ENCODE measurements around the gene DIDO1. TPM values are rescaled to one million over a fixed set of nuclear protein-coding genes. Genes with fewer than 3 reads are reported as not detected.

DIDO1 gene
- total and polyA plus RNA-seq, 2 of the 13 experiments (the other 11 are each of a cell fraction or from before 2014, with no cell fraction given) = 75.0 to 75.1 TPM

DNA sequence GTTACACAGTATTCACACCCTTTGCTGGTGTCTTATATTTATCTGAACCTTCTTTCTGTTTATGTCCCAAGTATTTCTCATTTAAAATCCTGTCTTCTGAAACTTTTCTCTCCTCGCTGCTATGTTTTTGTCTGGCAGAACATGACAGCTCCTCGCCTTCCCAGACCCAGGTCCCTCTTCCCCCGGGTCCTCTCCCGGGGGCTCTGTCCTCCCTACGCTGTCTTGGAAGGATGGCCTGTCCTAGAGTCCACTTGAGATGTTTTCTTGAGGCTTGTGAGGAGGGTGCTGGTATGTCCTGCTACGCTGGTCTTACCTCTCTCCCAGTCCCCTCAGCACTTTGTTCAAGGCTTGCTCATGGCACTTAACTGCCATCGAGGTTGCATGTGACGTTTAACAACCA, 17.9 kb upstream of the DIDO1 start:
- Histone ChIP-seq H4K20me1 (ENCODE audit: insufficient read depth, low read length) (peaks cover 11% of the 10 kb centered on the region), H3K9ac (ENCODE audit: insufficient read depth, low read depth, low read length) (no peak overlapping the region), H3K36me3 (replicated peaks in 1 of 2; ENCODE audit: control insufficient read depth in 1 of 2, insufficient read depth in 2 of 2, low read length in 2 of 2) (peaks cover 43 to 82% of the 10 kb centered on the region in 2 experiments), H3K4me2 (ENCODE audit: low read depth, low read length) (no peak overlapping the region), H3K79me2 (ENCODE audit: insufficient read depth, low read length) (peaks cover 37% of the 10 kb centered on the region), H3K9me3 (ENCODE audit: low read length) (no peaks in the 10 kb centered on the region), H3K27me3 (ENCODE audit: control insufficient read depth in 1 of 2, insufficient read depth in 2 of 2, low read length in 2 of 2) (no peaks in the 10 kb centered on the region), H3K4me3 (replicated peaks in 1 of 3; ENCODE audit: insufficient read depth in 1 of 3, low read depth in 2 of 3, low read length in 3 of 3) (no peak overlapping the region), H2AFZ (ENCODE audit: low read length) (no peak overlapping the region), H3K4me1 (ENCODE audit: insufficient read depth, low read length) (peaks cover 27% of the 10 kb centered on the region), H3K27ac (ENCODE audit: extremely low read length, insufficient read depth, low read length) (no peak overlapping the region)
- WGBS (ENCODE audit: low lambda C conversion rate) = 98% methylated on average over 8 of the region's 8 CpGs
- in situ Hi-C loops (cut with HindIII; ENCODE audit: extremely low pct_ligation_motif_present, low pct_unique_long_range_greater_than_20kb) (no loop called here), intact Hi-C loops (cut with micrococcal nuclease; ENCODE audit: unreplicated experiment) (no loop called here)
- TF ChIP-seq RARA (CRISPR knock-in tag; IDR thresholded peaks at IDR 0.05) (no peak), REST (IDR thresholded peaks at IDR 0.05; ENCODE audit: borderline replicate concordance in 1 of 2, low read depth in 1 of 2, low read length in 2 of 2) (no peak), ZHX2 (IDR thresholded peaks at IDR 0.05; ENCODE audit: low read depth) (no peak), ZHX2 (CRISPR knock-in tag; IDR thresholded peaks at IDR 0.05; ENCODE audit: borderline replicate concordance) (no peak), ZNF296 (CRISPR knock-in tag; conservative IDR thresholded peaks at IDR 0.05) (no peak), ZNF564 (CRISPR knock-in tag; IDR thresholded peaks at IDR 0.05) (no peak)
- DNase-seq (ENCODE audit: low spot score) (no peak), FAIRE-seq (no peak), ATAC-seq (no peak)
- no TSS peak for BruUV-seq (replicated peaks)
- ChIA-PET POLR2A (interaction anchor here (0.9 to 3.6 kb wide), 4 partner anchors 9 to 69 kb away, joined by 3 to 20 read pairs (median 3); partner anchors contain the start of gene SLC17A9), CTCF (ENCODE audit: low intra/inter-chr PET ratio, low total read pairs) (no interaction called here)

All from HepG2 (cell line).